Measurements from ENCODE around the gene DEGS1.

The DEGS1 gene

DNA sequence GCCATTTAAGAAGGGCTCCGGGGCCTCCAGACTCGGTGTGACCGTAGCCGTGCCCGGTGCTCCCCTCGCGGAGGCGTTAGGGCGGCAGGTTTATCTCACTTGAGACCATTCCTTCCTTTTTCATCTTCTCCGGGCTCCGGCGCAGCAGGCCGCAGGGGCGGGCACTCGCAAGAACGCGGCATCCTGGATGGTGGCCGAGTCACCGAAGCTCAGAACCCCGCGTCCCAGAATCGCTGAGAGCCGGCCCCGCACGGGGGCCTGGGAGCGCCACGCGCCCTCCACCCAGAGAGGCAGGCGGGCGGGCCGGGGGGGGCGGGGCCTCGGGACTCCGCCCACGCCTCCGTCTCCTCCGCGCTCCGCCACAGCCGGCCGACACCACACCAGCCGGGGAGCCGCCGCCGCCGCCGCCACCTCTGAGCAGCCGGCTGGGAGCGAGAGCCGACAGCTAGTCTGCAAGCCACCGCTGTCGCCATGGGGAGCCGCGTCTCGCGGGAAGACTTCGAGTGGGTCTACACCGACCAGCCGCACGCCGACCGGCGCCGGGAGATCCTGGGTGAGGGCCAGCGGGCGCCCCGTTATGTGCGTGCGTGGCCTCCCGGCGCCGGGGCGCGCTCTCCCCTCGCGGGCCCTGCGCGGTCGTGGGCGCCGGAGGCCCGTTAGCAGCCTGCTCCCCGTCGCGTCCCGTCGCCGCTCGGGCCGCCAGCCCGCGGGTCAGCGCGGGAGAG, at the start of gene DEGS1:
Gene DEGS1, plus strand, starts transcription at position 375 of the 725 bp plus-strand sequence. Its CDS starts 97 bp downstream, at position 472.
- peak; percentile 86 to 89 for DNase-seq

DNA sequence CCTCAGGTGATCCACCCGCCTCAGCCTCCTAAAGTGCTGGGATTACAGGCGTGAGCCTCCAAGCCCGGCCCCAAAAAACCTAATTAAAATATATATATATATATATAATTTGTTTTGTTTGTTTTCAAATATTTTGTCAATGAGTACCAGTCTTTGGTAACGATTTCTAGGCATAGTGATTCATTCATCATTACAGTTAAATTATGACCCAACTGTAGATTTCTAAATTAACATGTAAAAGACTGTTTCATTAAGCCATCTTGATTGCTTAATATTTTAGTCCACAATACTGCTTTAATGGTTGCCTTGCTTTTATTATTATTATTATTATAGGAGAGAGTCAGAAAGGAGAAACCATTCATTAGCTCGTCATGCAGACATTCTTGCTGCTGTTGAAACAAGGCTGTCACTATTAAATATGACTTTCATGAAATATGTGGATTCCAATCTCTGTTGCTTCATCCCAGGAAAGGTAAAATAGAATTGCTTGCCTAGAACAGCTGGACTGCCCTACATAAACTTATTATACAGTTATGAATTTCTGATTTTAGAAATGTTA, 49.2 kb upstream of the DEGS1 start:
- no peak for DNase-seq

DNA sequence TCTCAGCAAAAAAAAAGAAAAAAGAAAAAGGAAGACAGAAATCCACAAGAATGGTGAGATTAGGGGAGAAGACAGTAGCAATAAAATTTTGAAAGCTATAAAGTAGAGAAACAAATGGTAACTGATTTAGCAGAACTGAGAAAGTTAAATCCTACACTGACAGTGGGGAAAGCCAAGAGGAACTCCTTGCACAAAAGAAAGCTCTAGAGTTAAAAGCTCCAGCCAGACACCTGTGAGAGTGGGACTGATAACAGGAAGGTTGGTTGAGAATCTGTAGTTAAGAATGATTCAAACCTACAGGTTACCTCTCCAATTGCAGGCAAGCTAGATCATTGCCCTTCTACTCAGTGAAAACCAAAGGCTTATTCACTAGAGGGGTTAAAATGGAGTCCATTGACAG, 45.5 kb upstream of the DEGS1 start:
- no peak for DNase-seq

DNA sequence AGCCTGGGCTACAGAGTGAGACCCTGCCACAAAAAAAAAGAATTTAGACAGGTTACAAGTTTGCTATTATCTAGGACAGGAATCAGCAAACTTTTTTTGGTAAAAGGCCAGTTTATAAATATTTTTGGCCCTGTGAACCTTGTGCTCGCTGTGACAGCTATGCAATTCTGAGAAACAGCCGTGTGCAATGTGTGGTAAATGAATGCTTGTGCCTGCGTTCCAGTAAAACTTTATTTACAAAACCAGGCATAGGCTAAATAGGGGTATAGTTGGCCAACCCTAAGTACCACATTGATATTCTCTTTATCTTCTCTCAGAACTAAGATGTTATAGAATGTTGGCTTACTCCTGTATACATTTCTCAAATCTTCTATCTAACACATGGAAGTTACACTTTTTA, 44.8 kb upstream of the DEGS1 start:
- DNase-seq: no peak

DNA sequence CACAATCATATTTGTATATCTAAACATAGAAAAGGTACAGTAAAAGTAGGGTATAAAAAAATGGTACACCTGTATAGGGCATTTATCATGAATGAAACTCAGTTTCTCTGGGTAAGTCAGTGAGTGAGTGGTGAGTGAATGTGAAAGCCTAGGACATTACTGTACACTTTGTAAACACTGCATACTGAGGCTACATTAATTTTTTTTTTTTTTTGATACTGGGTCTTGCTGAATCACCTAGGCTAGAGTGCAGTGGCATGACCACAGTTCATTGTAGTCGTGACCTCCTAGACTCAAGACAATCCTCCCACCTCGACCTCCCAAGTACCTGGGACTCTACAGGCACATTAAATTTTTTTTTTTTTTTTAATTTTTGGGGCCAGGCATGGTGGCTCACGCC, 41.3 kb upstream of the DEGS1 start:
- DNase-seq: no peak

DNA sequence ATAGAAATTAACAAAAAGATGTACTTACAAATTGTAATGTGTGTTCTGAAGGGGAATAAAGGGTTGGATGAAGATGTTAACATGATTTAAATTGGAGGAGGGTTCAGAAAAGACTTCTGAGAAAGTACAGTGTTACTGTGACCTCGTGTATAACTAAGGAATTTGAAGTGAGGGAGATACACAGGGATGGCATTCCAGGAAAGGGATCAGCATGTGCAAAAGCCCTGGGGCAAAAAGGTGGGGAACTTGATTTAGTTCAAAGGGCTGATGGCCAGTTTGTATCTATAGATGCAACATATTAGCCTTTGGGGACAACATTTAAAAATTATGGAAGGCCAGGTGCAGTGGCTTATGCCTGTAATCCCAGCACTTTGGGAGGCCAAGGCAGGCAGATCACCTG, 33.3 kb upstream of the DEGS1 start:
- DNase-seq: no peak

DNA sequence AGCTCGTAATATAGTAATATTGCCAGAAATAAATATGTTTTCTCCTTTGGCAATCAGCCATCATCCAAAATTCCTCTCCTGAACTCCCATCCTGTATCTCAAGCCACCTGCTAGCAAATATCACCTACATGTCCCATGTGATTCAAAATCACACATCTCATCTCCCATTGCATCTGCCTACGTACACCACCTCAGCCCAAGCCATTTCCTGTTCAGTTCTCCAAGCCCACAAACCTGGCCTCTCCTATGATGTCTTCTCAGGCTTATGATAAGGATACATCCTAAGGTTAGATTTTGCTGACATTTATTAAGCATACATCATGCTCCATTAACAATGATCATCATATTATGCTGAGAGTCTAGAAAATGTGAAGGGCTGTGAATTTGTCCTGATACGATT, 31.9 kb upstream of the DEGS1 start:
- DNase-seq: no peak

DNA sequence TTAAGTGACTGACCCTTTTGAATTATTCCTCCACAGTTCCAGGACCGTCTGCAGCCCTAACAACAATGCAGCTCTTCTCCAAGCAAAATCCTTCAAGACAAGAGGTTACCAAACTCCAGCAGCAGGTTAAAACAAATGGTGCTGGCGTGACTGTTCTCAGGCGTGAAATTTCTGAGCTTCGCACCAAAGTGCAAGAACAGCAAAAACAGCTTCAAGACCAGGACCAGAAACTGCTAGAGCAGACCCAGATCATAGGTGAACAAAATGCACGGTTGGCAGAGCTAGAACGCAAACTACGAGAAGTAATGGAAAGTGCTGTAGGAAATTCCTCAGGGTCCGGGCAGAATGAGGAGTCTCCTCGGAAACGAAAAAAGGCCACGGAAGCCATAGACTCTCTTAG, 25.7 kb upstream of the DEGS1 start:
- DNase-seq: no peak

DNA sequence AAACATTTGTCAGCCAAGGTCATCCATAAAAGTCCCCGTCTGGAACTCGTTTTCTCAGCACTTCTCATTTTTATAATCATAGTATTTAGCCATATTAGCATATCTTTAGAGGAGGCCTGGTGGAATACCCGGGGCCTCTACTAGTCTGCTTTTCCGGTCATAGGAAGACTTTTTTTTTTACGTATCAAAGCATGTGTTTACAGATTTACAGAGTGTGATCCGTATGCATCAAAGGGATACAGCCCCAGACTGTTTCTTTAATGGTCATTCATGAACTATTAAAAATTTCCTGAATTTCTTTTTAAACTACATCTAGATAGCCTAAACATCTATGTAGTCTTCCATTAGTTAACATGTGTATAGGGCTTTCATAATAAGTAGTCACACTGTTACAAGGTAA, 23.5 kb upstream of the DEGS1 start:
- DNase-seq: no peak

DNA sequence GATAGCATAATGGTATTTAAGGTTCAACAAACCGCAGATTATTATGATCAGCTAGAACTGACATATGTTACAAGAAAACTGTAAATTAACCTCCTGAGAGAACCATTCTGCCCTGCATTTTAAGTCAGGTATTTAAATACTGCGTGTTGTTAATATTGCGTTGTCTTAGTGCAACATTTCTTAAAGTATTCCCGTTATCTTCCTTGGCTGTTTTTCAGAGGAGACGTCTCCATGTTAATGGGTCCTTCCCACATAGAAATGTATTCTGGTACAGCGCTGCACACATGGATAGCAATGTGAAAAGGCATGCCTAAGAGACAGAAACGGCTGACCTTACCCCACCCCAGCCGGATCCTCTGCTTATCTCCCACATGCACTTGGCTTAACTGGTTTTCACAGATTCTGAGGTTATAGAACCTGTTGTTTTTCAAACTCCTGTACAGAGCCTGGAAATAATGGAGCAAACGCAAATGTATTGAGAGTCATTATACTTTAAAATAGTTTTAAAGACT, 22.8 kb upstream of the DEGS1 start:
- no peak for DNase-seq

DNA sequence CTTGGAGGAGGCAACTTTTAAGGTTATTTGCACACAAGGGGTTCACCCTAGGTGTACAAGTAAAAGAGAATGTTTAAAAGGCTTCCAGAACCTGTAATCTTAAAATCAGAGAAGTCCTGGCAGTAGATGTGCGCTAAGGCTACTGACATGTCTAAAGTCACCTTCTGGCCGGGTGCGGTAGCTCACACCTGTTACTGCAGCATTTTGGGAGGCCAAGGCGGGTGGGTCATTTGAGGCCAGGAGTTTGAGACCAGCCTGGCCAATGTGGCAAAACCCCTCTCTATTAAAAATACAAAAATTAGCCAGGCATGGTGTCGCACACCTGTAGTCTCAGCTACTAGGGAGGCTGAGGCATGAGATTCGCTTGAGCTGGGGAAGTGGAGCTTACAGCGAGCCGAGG, 20.3 kb upstream of the DEGS1 start:
- no peak for DNase-seq

DNA sequence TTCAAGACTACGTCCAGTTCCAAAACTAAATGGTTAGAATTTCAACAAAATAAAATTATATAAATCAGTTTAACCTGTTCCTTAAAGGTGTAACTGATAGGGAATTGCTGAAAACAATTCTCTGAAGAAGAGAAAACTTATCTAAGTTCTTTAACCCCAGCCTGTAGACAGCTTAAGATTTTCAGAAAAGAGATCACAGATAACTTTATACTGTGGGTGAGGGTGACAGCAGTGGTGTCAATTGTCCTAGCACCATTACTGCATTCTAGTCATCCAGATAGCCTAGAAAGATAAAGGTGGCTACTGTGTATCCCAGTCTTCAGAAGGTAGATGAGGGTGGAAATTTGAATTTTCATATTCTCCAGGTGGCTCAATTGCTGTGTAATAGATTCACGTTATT, 19.7 kb upstream of the DEGS1 start:
- no peak for DNase-seq

DNA sequence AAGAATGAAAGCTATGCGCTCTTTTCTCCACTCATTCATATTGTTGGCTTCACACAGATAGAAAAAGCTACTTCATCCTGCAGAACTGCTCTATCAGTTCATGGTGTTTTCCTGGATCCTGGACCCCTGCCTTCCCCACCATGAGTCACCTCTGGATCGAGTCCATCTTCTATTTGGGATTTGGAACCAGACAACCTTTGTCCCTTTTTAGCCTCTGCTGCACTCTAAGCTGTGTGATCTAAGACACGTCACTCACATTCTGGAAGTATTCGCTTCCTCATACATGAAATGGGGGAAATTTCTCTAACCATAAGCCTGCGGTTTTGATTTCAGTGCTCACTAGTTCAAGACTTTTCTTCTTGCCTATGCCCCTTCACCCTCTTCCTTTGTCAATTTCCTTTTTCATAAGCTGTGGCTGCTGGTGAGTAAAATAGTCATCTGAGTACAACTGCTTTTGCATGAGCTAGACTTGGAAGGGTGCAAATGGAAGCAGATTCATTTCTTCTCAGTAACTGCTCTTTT, 14.1 kb upstream of the DEGS1 start:
- peak; percentile 34 to 68 for DNase-seq

DNA sequence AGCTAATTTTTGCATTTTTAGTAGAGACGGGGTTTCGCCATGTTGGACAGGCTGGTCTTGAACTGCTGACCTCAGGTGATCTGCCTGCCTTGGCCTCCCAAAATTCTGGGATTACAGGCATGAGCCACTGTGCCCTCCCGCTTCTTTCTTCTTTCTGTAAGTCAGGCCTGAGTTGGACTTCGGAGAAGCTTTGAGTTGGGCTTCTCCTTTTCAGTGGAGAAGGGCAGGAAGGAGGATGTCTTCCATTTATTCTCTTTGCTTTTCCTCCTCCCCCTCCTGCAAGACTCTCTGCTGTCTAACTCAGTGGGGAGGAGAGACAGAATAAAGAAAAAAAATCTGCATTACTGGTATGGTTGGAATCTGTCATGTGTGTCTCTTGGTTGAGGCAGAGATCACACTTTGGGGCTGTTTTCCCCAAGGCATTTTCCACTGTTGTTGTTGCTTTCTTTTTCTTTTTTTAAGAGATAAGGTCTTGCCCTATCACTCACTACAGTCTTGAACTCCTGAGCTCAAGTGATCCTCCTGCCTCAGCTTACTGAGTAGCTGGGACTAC, 13.2 kb upstream of the DEGS1 start:
- DNase-seq: no peak

DNA sequence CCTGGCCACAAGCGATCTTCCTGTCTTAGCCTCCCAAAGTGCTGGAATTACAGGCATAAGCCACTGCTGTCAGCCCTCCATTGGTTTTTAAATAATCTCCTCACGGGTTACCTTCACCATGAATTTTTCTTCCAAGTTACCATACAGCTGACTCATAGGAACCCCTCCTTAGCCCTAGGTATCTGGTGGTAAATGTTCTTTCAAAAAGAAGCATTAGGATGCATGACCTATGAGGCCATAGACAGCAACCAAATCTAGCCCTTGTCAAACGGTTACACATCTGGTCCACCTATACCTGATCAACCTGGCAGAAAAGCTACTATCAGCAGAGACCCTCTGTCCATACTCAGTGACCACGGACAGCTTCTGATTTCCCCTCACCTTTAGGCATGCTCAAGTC, 12.7 kb upstream of the DEGS1 start:
- DNase-seq: no peak

DNA sequence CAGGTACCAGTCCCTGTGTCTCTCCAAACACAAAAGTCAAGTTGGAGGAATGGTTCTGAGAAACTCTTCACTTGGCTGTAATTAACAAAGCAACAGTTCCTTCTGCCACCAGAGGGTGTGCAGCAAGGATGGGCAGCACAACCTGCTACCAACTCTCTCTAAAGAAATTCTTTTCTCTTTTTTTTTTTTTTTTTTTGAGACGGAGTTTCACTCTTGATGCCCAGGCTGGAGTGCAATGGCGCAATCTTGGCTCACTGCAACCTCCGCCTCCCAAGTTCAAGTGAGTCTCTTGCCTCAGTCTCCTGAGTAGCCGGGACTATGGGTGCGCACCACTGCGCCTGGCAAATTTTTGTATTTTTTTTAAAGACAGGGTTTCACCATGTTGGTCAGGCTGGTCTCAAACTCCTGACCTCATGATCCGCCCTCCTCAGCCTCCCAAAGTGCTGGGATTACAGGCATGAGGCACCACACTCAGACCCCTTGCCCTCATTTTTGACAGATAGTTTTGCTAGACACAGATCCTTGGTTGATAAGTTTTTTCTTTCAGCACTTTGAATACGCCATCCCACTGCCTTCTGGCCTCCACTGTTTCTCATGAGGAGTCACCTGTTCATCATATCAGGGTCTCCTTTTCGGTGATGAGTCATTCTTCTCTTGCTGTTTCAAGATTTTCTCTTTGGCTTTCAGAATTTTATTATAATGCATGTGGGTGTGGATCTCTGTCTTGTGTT, 12.1 kb upstream of the DEGS1 start:
- peak; percentile 57 to 65 for DNase-seq

DNA sequence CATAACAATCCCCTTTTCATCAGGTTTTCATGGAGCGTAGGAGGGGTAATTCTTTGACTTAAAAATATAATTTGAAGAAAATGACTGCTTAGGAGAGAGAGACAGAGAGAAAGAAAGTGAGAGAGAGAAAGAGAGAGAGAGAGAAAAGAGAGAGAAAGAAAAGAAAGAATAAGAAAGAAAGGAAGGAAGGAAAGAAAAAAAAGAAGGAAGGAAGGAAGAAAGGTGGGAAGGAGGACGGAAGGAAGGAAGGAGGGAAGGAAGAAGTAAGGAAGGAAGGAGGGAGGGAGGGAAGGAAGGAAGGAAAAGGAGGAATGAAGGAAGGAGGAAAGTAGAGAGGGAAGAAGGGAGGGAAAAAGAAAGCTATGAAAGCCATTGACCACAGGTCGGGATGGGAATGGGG, 10.8 kb upstream of the DEGS1 start:
- no peak for DNase-seq

DNA sequence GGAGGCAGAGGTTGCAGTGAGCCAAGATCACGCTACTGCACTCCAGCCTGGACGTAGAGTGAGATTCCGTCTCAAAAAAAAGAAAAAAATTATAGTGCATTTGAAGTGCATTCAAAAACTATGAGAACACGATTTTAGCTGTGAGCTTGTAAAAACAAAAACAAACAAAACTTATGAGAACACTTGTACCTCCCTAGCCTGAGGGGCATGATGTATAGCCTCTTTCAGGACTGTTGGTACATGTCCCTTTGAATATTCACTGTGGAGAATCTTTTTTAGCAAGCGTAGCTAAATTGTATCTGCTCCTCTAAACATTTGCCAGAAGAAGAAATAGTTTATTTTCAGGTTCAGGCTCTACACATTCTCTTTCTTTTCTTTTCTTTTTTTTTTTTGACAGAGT, 9.5 kb upstream of the DEGS1 start:
- DNase-seq: no peak

DNA sequence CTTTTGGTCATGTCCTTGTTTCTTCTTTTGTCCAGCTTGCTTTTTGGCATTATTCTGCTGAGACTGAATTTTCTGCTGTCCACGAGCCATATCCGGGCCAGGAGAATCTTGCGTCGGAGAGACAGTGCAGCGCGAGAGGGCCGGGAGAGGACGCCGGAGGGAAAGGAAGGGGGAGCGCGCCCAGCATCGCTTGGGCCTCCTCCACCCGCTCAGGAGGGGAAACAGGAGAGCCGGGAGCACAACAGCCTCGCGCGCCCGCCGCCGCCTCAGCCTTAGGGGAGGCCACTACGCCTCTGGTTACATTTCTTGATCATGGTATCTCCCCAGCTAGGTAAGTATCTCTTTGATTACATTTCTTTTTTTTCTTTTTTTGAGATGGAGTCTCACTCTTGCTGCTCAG, 7.4 kb upstream of the DEGS1 start:
- peak in 1 of 2 donors; percentile 63 for DNase-seq

DNA sequence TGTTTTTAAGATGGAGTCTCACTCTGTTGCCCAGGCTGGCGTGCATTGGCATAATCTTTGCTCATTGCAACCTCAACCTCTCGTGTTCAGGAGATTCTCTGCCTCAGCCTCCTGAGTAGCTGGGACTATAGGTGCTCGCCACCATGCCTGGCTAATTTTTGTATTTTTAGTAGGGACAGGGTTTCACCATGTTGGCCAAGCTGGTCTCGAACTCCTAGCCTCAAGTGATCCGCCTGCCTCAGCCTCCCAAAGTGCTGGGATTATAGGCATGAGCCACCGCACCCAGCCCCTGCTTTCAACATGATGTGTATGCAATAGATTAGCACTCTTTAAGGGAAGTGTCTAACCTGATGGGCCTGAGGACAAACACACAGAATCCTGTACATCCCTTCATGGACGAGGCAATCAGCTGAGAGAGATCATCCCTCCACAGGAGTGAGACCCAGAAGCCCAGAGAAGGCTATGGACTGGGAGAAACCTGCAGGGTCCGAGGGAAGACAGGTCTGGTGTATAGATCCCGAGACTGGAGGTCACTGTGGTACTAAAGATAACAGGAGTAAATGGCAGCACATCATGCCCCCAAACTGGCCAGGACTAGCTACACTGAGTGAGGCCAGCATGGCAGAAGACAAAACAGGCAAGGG, 5.6 kb upstream of the DEGS1 start:
- DNase-seq: no peak

DNA sequence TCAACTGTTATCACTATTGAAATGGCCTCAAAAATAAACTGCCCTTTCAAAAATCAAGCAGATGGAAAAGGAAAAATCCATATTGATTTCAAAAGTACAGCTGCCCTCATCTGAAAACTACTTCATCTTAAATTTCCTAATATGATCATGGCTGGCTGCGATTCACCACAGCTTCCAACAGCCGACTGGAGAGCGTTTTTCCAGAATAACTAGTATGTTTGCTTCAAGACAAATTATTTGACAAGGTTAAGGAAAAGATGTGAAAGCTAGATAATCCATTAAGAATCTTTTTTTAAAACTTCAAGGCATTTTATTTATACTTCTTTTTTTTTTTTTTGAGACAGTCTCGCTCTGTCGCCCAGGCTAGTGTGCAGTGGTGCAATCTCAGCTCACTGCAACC, 4.1 kb upstream of the DEGS1 start:
- DNase-seq: no peak

DNA sequence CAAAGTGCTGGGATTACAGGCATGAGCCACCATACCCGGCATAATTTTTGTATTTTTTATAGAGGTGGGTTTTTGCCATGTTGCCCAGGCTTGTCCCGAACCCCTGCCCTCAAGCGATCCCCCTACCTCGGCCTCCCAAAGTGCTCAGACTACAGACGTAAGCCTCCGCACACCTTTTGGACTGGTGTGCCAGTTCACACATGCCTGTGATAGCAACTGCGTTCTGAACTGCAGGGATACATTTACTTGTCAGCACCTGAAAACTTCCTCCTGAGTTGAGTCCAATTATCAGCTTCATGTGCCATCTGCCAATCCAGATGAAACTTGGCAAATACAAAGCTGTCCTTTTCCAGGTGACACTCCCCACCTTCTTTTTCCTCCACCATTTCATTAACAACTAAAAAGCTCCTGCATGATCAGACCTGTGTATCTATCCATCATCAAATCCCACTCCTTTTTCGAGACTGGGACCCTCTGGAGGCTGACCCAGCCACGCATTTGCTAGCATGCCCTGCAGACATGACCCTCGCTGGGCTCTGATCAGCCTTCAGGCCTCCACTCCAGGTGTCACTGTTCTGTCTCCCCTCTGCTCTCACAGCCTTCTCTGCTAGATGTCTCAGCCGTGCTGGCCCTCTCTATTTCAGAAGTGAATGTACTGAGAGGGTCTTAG, 2.1 kb upstream of the DEGS1 start:
- no peak for DNase-seq

DNA sequence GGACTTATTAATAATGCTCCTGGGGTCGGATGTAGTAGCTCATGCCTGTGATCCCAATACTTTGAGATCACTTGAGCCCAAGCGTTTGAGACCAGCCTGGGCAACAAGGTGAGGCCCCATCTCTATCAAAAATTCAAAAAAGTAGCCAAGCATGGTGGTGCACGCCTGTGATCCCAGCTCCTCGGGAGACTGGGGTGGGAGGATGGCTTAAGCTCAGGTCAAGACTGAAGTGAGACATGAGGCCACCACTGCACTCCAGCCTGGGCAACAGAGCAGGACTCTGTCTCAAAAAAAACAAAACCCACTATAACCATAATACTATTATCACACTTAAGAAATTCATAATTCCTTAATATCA, 1.6 kb upstream of the DEGS1 start:
- no peak for DNase-seq

All from CD4-positive, alpha-beta T cell treated with Interferon alpha-2 for 1 hour (primary cell).